Body of pancreas (tissue), 4 donors: ENCODE data around the gene C10orf105. TPM values are rescaled to one million over a fixed set of nuclear protein-coding genes. Genes with fewer than 3 reads are reported as not detected.

Experiments used
- ATAC-seq: fragments of 150-250 bp; one replicate; pipeline ENCODE4 v1.9.1; 2016
- DNase-seq, 4 donors: peaks; one replicate each; pipeline ENCODE4 v3.0.0-alpha.2; 2019
- H3K27ac ChIP-seq, 4 donors: fragments of 200-600 bp; sonication (generic); 1 replicate in 3 of 4; 2 replicates in 1 of 4; pipeline versions ENCODE4 v1.5.1 to v1.6.1; 2016 to 2019; ENCODE audit warnings: mild to moderate bottlenecking in 1 of 4, mixed read lengths in 1 of 4, moderate library complexity in 1 of 4
- H3K27me3 ChIP-seq, 2 donors: fragments of 200-600 bp; sonication (generic); one replicate each; pipeline ENCODE4 v1.6.0; 2016; ENCODE audit warnings: mild to moderate bottlenecking in 1 of 2
- H3K36me3 ChIP-seq, 2 donors: fragments of 200-600 bp; sonication (generic); replicated peaks in 1 of 2; 2 replicates each; pipeline ENCODE4 v1.5.1; 2016; ENCODE audit warnings: low read depth in 2 of 2; ENCODE audit not compliant: insufficient read depth in 1 of 2
- H3K4me1 ChIP-seq: fragments of 200-600 bp; sonication (generic); one replicate; pipeline ENCODE4 v1.6.0; 2016
- H3K4me3 ChIP-seq, 2 donors: fragments of 200-600 bp; sonication (generic); 1 replicate in 1 of 2; 2 replicates in 1 of 2; pipeline ENCODE4 v1.5.1; 2016 to 2019
- H3K9me3 ChIP-seq, 3 donors: fragments of 200-600 bp; sonication (generic); 1 replicate in 2 of 3; 2 replicates in 1 of 3; pipeline ENCODE4 v1.5.1; 2016
- CTCF ChIP-seq, 7 experiments: fragments of 450-650 bp in 4 of 7; fragments of 200-600 bp in 3 of 7; sonication (generic) in 3 of 7; IDR thresholded peaks; one replicate each; pipeline ENCODE4 v1.5.1; 2016 to 2019; ENCODE audit warnings: antibody characterized with exemption in 7 of 7
- POLR2A ChIP-seq, 3 donors: fragments of 450-650 bp; IDR thresholded peaks; one replicate each; pipeline ENCODE4 v1.6.1; 2016; ENCODE audit warnings: antibody characterized with exemption in 3 of 3, mild to moderate bottlenecking in 2 of 3
- whole genome bisulfite sequencing, 2 donors: methylation state at CpG; one replicate each; pipeline ENCODE4 v1.1.5; 2017; 5-methylcytosine and 5-hydroxymethylcytosine counted together
- intact Hi-C: fragments of 100-400 bp; cut with DNase I; formaldehyde crosslinking; loops from one replicate; pipeline ENCODE4 v1.15.1; 2023
- total RNA-seq, 2 donors: library from RNA; depleted of rRNA; stranded (reverse); fragments of >200 nt; gene quantifications; one replicate each; pipeline ENCODE4 v1.1.0, GENCODE V29; 2016

The C10orf105 gene
- total RNA-seq, 2 donors from 2014 or later = not detected

- H3K9me3 ChIP-seq = no peaks in the 10 kb centered on the region
- H3K36me3 ChIP-seq = no peaks in the 10 kb centered on the region
- TF ChIP-seq POLR2A (IDR thresholded peaks at IDR 0.05) (no peak), CTCF (IDR thresholded peaks at IDR 0.05) (no peak)
- peak overlapping the region in 2 of 4 donors; percentile 24 to 52 for H3K27ac ChIP-seq
- no peaks in the 10 kb centered on the region for H3K27me3 ChIP-seq
- 29 to 37% methylated on average over 5 of the region's 5 CpGs for WGBS, 2 donors
- no peak for DNase-seq
- intact Hi-C loops = no loop called here
- H3K4me1 ChIP-seq = no peaks in the 10 kb centered on the region
- no peak overlapping the region for H3K4me3 ChIP-seq
- no peak for ATAC-seq
Measured at GRCh38 chr10:71693377-71693776, 26.2 kb downstream of the C10orf105 start.

GRCh38 chr10:71692598-71693306 is 26.8 kb downstream of the C10orf105 start:
- no peak for TF ChIP-seq POLR2A (IDR thresholded peaks at IDR 0.05)
- TF ChIP-seq CTCF (IDR thresholded peaks at IDR 0.05) = no peak
- Histone ChIP-seq H3K27me3 (no peaks in the 10 kb centered on the region), H3K27ac (no peak overlapping the region), H3K9me3 (no peaks in the 10 kb centered on the region), H3K36me3 (no peaks in the 10 kb centered on the region), H3K4me1 (no peaks in the 10 kb centered on the region), H3K4me3 (no peak overlapping the region)
- intact Hi-C loops = no loop called here
- no peak for DNase-seq
- 68 to 74% methylated on average over 7 of the region's 7 CpGs for WGBS, 2 donors
- no peak for ATAC-seq

GRCh38 chr10:71691405-71691804 is 28.2 kb downstream of the C10orf105 start:
- DNase-seq (no peak), ATAC-seq (no peak)
- WGBS, 2 donors = 97 to 100% methylated on average over 2 of the region's 2 CpGs
- Histone ChIP-seq H3K27me3 (no peaks in the 10 kb centered on the region), H3K27ac (no peak overlapping the region), H3K9me3 (no peaks in the 10 kb centered on the region), H3K4me3 (no peak overlapping the region), H3K36me3 (no peaks in the 10 kb centered on the region), H3K4me1 (no peaks in the 10 kb centered on the region)
- intact Hi-C loops = no loop called here
- no peak for TF ChIP-seq POLR2A (IDR thresholded peaks at IDR 0.05)
- no peak for TF ChIP-seq CTCF (IDR thresholded peaks at IDR 0.05)

GRCh38 chr10:71690094-71690720 is 29.4 kb downstream of the C10orf105 start:
- intact Hi-C loops = no loop called here
- TF ChIP-seq CTCF (IDR thresholded peaks at IDR 0.05) (no peak), POLR2A (IDR thresholded peaks at IDR 0.05) (no peak)
- Histone ChIP-seq H3K36me3 (no peaks in the 10 kb centered on the region), H3K27ac (no peak overlapping the region), H3K9me3 (no peaks in the 10 kb centered on the region), H3K27me3 (no peaks in the 10 kb centered on the region), H3K4me3 (no peak overlapping the region), H3K4me1 (no peaks in the 10 kb centered on the region)
- DNase-seq = no peak
- ATAC-seq = no peak
- WGBS, 2 donors = 84 to 94% methylated on average over 4 to 13 of the region's 13 CpGs

GRCh38 chr10:71688256-71688655 is 31.3 kb downstream of the C10orf105 start:
- no peak for DNase-seq
- no peaks in the 10 kb centered on the region for H3K9me3 ChIP-seq
- H3K36me3 ChIP-seq = no peaks in the 10 kb centered on the region
- no peak overlapping the region for H3K27ac ChIP-seq
- 71 to 79% methylated on average over 3 of the region's 3 CpGs for WGBS, 2 donors
- H3K4me3 ChIP-seq = no peak overlapping the region
- intact Hi-C loops = no loop called here
- TF ChIP-seq POLR2A (IDR thresholded peaks at IDR 0.05) (no peak), CTCF (IDR thresholded peaks at IDR 0.05) (no peak)
- ATAC-seq = no peak
- no peaks in the 10 kb centered on the region for H3K27me3 ChIP-seq
- no peaks in the 10 kb centered on the region for H3K4me1 ChIP-seq
